Fibroblast of skin of right quadriceps (primary cell): ENCODE measurements around the gene ARFGAP3.
"Not testable (repeated sequence)": the region's sequence is repeated elsewhere in the genome, so short reads cannot be mapped to it uniquely, and the experiment has no call there.

Experiments used
- DNase-seq: peaks from one replicate; pipeline ENCODE4 v3.0.0-alpha.2; 2013

Gene ARFGAP3

DNA sequence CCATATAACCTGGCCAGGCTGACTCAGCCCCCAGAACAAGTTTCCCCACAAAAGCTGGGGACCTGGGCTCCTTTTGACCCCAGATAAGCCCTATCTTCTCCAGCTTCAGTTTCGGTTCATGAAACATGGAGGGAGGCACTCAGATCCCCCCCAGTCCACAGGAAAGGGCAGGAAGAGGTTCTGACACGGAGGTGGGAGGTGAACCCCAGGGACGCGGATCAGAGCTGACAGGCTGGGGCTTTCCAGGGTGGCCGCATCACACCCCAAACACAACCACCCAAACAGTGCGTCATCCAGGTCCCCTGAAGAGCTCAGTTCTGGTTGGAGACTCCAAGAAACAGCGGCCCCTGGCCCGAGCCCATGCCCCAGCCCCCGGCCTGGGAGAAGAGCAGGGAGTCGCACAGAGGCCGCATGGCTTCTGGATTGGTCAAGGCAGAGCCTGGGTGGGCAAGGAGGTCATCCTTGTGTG, 92.1 kb downstream of the ARFGAP3 start:
- no peak for DNase-seq

DNA sequence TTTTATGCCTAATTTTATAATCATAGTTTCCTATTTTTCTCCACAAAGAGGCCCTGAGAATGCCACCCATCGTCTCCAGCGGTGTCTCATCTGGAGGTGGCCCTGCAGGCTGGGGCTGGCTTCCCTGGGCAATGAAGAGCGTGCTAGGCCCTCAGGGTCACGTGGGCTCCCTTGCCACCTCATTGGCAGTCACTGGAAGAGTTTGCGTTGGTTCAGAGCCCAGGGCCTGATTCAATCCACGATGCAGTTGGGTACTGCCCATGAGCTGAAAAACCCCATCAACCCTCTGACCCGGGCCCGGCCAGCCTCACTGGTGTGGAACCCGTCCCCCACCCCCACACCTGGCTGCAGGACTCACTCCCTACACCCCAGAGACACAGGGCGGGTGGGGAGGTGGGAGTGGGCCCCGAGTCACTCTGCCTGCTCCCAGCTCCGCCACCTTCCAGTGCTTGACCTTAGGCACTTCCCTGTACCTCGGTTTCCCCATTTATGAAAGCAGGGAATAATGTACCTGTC, 93.0 kb downstream of the ARFGAP3 start:
- no peak for DNase-seq

DNA sequence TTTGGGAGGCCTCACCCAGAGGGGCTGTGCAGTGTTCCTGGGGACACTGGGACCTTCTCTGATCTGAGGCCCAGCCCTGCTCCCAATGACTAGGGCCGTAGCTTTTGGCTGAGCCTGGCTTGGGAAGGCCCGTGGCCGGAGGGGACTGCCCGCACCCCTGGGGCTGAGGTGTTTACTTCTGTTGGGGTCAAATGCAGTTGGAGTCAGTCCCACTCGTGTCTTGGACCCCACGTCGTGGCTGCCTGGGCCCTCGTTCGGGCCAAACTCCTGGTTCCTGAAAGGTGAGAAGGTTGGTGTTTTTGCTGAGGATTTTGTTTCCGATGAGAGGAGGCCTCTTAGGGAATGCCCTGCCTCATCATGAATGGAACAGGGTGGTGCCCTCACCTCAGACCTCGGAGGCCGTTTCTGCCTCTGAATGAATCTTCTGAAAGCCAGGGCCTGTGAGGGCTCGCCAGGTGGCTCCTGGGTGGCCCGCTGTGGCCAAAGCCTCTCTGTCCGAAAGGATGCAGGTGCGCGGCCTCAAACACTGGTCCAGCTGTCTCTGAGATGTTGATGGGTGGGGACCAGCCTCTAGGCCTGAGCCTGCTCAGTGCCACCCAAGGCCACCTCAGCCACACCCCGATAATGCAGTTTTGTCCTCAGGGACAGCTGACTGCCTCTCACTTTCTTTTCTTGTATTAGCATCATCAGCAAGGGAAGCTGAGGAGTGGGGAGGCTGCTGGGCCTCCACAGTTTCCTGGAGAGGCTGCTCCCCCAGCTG, 96.1 kb downstream of the ARFGAP3 start:
- DNase-seq: no peak

DNA sequence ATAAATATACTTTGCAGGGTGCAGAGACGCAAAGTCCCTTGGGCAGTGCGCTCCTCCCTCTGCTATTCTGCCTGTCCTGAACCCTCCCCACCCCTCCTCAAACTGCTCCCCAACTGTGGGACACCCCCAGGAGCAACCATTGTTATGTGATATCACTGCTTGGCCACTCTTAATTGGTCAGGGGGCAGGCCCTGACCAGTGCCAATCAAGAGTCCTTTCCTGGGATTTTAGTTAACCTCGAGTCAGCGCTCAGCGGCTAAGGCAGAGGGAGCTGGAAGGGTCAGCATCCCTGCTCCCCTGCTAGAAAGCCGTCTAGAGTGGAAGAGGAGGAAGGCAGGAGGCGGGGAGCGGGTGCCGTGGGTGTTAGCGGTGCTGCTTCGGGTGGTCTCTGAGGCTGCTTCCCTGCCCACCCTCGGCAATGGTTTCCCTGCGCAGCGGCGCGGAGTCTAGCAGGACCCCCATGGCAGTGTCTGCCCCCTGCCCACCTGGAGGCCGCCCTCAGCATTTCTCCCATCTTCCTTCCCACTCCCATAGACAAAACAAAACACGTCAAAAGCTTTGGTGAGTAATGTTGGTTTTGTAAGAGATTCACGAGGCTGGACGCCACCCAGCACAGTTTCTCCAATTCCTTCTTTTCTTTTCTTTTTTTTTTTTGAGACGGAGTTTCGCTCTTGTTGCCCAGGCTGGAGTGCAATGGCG, 98.0 kb downstream of the ARFGAP3 start:
- DNase-seq: no peak

DNA sequence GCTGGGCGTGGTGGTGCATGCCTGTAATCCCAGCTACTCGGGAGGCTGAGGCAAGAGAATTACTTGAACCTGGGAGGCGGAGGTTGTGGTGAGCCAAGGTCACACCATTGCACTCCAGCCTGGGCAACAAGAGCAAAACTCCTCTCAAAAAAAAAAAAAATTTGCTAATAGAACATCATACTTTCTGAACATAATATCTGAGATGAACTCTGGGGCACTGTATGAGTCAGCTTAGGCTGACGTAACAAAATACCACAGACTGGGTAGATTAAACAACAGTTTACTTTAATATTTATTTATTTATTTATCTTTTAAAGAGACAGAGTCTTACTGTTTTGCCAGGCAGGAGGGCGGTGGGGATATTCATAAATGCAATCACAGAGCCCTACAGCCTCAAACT, 101.5 kb downstream of the ARFGAP3 start:
- peak; percentile 87 for DNase-seq

DNA sequence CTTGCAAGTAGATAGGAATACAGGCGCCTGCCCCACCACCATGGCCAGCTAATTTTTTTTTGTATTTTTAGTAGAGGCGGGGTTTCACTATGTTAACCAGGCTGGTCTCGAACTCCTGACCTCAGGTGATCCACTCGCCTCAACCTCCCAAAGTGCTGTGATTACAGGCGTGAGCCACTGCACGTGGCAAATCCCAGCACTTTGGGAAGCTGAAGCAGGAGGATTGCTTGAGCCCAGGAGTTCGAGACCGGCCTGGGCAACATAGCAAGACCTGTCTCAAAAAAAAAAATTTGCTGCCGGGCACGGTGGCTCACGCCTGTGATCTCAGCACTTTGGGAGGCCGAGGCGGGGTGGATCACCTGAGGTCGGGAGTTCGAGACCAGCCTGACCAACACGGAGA, 102.0 kb downstream of the ARFGAP3 start:
- not testable (repeated sequence) for DNase-seq

DNA sequence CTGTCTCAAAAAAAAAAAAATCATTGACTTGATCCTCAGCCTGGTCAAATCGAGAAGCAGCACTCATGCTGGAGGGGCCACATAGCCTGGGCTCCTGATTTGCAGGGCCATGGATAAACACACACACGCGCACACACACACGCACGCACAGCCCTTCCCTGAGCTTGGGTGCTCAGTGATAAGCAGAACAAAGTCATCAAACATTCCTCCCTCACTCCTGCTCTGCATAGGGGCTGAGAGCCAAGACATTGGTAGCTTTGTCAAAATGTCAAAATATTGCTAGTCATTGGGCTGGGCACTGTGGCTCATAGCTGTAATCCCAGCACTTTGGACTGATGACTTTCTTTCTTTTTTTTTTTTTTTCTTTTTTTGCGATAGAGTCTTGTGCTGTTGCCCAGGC, 102.4 kb downstream of the ARFGAP3 start:
- DNase-seq: peak; percentile 49

DNA sequence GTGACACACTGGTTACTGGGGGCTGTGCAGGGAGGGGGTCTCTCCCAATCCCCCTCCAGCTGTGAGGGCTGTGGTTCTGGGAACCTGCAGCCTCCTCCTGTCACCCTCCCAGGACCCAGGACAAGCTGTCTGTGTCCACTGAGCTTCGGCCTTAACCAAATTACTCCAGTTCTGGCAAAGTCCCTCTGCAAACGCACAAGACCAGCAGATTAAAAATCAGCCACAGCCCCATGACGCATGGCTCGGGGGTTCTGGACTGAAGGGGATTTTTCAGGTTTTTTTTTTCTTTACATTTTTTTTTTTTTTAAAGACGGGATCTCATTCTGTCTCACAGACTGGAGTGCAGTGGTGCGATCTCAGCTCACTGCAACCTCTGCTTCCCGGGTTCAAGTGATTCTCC, 104.2 kb downstream of the ARFGAP3 start:
- no peak for DNase-seq

DNA sequence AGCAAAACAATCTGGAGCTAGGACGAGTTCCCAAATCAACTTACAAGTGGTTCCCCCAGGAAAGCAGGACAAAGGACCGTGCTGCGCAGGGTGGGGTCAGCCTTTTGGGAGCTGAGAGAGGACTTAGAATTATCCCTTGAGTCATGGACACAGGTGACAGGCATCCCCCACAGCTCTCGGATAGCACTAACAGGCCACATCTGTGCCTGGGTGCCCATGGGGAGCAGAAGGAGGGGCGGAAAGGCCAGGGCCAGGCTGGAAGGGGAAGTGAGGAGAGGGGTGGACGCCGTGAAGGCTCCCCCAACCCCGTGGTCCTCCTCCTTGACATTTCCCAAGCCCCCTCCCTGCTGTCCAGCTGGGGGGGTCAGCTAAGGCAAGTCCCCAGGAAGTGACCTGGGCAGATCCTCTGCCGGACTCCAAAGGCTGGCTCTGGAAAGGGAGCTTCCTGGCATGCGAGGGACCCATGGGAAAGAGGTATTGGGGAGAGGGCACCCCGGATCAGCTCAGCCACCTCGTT, 104.8 kb downstream of the ARFGAP3 start:
- no peak for DNase-seq

DNA sequence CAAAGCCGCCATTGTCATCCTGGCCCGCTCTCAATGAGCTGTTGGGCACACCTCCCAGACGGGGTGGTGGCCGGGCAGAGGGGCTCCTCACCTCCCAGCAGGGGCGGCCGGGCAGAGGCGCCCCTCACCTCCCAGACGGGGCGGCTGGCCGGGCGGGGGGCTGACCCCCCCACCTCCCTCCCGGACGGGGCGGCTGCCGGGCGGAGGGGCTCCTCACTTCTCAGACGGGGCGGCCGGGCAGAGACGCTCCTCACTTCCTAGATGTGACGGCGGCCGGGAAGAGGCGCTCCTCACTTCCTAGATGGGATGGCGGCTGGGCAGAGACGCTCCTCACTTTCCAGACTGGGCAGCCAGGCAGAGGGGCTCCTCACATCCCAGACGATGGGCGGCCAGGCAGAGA, 106.7 kb downstream of the ARFGAP3 start:
- DNase-seq: not testable (repeated sequence)

DNA sequence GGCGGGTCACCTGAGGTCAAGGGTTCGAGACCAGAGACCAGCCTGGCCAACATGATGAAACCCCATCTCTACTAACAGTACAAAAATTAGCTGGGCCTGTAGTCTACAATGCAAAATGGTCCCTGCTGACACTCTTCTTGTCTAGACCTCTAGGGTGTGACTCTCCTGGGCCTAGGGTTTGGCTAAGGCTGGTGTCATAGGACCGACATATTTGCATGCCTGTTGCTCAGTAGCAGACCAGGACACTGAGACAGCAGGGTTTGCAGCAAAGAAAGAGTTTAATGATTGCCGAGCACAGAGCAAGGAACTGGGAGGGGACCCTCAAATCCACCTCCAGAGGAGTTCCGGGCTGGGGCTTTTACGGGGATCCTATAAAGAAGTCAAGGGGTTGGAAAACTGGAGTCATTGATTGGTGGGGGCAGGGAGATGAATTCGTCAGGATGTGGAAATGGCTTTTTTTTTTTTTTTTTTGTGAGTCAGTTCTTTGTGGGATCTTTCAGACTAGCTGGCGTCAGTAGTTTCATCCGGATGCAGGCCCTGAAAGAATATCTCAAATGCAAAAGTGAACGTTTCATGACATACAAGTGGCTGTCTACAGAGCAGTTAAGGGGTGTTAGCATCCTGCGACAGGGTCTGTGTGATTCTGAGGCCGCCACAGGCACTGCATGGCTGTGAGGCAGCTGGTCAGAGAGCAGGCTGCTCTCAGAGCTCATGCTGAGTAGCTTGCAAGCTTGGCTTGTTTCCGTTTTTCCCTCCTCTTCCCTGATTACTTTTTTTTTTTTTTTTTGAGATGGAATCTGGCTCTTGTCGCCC, 109.2 kb downstream of the ARFGAP3 start:
- peak; percentile 91 for DNase-seq
